Mucosa of stomach (tissue), 1 donor: ENCODE results near the gene OSR1.

ENCODE experiments used
- H3K27me3 ChIP-seq: one replicate; pipeline ENCODE4 v1.7.0; 2013; ENCODE audit warnings: mild to moderate bottlenecking, low read length; ENCODE audit not compliant: control insufficient read depth, insufficient read depth
- H3K36me3 ChIP-seq: one replicate; pipeline ENCODE4 v1.7.0; 2013; ENCODE audit warnings: low read length; ENCODE audit not compliant: control insufficient read depth, insufficient read depth
- H3K4me1 ChIP-seq: one replicate; pipeline ENCODE4 v1.7.0; 2013; ENCODE audit warnings: mild to moderate bottlenecking, low read length; ENCODE audit not compliant: control insufficient read depth, insufficient read depth
- H3K4me3 ChIP-seq: one replicate; pipeline ENCODE4 v1.7.0; 2013; ENCODE audit warnings: low read length
- H3K9ac ChIP-seq: one replicate; pipeline ENCODE4 v1.7.0; 2013; ENCODE audit warnings: mild to moderate bottlenecking, low read length, moderate library complexity
- H3K9me3 ChIP-seq: one replicate; pipeline ENCODE4 v1.7.0; 2013; ENCODE audit warnings: mild to moderate bottlenecking, low read length, moderate library complexity; ENCODE audit not compliant: control insufficient read depth
- donor health status: Pancreatic carcinoma.

The OSR1 gene

DNA sequence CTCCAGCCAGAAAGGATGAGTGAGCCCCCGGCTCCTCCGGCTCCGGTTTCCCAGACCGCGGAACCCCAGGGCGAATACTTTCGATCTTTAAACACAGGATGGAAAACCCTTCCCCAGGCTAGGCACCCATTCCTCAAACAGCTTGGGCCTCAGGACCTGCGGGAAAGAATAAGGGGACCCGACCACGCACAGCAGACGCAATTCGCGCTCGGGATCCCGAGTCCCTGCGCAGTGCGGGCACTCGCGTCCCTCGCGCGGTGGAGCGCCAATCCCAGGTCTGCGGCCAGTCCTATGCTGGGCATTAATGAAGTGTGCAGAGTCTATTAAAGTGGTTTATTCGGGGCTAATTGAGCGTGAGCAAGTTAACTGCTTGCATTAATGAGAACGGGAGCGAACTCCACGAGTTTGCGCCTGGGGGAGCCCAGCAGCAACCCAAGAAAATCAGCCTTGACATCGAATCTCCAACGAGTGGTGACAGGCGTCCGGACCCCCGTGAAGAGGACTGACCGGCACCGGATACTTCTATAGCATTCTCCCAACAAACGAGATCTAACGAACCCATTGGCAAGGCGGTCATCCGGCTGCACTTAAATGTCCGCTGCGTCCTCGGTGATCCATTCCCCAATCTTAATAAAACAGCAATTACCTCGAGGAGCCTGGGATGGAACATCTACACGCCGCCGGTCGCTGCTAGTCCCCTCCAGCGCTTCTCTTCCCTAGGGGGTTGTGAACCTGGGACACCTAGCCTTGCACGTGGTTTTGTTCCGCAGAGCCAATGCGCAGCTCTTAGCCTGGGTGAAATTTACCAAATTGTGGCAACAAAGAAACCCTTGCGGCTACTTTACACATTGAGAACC lies 1.6 kb downstream of the OSR1 start:
- peaks cover 84% of the 10 kb centered on the region for H3K27me3 ChIP-seq
- H3K4me3 ChIP-seq = no peak overlapping the region
- no peaks in the 10 kb centered on the region for H3K9me3 ChIP-seq
- peaks cover 27% of the 10 kb centered on the region for H3K4me1 ChIP-seq
- no peaks in the 10 kb centered on the region for H3K36me3 ChIP-seq
- peak overlapping the region; percentile 37 for H3K9ac ChIP-seq

DNA sequence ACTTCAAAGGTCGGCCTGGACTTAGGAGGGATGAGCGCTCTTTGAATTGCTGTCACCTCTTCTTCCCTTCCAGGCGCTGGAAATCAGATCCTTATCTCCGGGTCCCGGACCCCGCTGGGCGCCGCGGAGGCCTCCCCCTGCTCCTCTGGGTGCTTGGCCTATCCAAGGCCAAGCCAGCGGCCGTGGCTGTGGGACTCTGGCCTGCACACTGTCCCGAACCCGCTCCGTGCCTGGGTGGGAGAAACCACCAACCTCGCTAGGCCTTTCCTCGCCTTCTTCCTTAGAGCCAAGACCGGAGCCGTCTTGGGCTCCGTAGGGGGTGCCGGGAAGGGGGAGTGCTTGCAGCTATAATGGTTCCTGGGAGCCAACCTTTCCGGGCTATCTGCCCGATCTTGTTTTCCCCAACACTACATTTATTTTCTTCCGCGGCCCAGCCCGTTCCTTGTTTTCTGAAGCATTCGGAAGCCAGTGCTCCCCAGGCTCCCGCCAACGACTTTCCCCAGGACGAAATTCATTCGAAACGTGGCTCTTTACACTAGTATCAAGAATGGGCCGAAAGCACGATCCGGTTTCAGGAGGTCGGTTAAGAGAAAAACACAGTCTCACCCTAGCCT lies 2.4 kb downstream of the OSR1 start:
- H3K9ac ChIP-seq = no peak overlapping the region
- no peak overlapping the region for H3K4me3 ChIP-seq
- H3K4me1 ChIP-seq = peaks cover 20% of the 10 kb centered on the region
- H3K36me3 ChIP-seq = no peaks in the 10 kb centered on the region
- H3K27me3 ChIP-seq = peaks cover 82% of the 10 kb centered on the region
- no peaks in the 10 kb centered on the region for H3K9me3 ChIP-seq

DNA sequence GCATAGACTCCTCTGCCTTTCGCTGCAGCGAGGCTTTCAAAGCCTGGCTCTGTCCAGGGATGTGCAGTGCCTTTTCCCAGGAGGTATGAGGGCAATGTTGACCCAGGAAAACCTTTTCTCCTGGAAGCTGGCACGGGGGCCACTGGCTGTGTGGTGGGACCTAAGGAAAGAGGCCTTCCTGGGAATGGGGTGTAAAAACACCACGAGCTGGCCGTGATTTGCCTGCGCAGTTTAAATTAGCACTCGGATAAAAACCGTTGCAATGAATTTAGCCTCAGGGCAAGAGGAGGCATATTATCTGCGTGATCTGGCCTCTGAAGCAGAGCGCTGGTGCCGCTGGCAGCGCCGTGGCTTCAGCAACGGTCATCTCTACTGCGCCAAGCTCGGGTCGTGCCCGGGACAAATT lies 3.0 kb downstream of the OSR1 start:
- Histone ChIP-seq H3K4me3 (no peak overlapping the region), H3K9ac (no peak overlapping the region), H3K27me3 (peaks cover 82% of the 10 kb centered on the region), H3K4me1 (peaks cover 17% of the 10 kb centered on the region), H3K9me3 (no peaks in the 10 kb centered on the region), H3K36me3 (no peaks in the 10 kb centered on the region)

DNA sequence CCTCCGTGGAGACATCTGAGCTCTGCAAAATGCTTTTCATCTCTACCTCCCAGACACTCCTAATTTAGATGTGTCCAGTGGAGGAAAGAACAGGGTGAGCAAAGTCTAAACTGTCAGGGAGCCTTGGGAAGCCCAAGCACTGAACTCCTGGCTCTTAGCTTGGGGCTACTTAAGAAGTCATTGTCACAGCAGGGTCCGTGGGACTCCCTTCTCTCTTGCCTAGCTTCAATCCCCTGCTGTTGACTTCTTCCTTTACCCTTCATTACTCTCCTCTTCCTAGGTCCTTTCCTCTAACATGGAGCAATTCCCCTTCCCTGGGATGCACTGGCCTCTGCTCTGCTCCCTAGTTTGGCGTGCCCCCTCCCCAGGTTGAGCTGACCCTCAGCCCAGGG lies 3.4 kb downstream of the OSR1 start:
- H3K27me3 ChIP-seq = peaks cover 82% of the 10 kb centered on the region
- no peak overlapping the region for H3K4me3 ChIP-seq
- H3K36me3 ChIP-seq = no peaks in the 10 kb centered on the region
- no peaks in the 10 kb centered on the region for H3K9me3 ChIP-seq
- H3K9ac ChIP-seq = no peak overlapping the region
- H3K4me1 ChIP-seq = peaks cover 17% of the 10 kb centered on the region

DNA sequence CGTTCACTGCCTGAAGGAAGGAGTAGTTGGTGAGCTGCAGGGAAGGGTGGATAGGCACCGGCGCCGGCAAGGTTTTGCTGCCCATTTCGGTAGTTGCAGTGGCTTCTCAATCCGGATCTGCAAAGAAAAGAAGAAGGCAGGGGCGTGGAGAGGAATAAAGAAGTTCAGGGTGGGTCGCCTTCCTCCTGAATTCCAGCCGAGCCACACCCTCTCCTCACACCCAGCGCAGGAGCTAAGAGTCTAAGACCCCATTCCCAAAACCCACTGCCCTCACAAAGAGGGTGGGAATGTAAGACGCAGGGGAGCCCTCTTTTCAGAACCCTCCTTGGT lies 4.7 kb downstream of the OSR1 start:
- H3K9me3 ChIP-seq = no peaks in the 10 kb centered on the region
- H3K4me3 ChIP-seq = no peak overlapping the region
- H3K9ac ChIP-seq = no peak overlapping the region
- no peaks in the 10 kb centered on the region for H3K36me3 ChIP-seq
- peaks cover 18% of the 10 kb centered on the region for H3K4me1 ChIP-seq
- H3K27me3 ChIP-seq = peaks cover 73% of the 10 kb centered on the region

DNA sequence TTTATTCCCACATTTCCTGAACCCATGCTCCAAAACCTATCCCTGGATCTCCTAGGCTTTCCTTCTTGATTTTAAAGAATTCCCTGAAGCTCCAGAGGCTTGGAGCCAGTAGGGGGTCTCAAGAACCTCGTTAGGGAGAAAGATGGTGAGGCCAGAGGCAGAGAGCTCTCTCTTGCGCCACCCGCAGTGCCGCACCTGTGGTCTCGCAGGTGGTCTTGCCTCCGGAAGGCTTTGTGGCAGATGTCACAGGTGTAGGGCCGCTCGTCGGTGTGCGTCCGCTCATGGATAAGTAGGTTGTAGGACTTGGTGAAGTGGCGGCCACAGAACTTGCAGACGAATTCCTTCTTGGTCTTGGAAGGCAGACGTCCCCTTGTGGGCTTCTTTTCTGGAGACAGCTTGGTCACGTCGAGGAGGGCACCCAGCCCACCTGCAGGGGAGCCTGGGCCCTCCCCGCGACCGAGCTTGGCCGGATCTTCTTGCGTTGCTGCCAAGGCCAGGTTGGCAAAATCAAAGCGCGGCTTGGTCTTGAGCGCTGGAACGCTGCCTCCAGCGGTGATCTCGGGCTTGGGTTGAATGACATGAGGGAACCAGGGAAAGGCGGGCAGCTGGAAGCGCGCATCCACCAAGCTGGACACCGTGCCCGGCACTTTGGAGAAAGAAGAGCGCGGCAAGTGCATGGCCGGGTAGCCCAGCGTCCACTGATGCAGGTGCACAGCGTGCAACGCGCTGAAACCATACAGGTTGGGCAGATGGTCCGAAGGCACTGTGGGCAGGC lies 5.3 kb downstream of the OSR1 start:
- Histone ChIP-seq H3K9ac (no peak overlapping the region), H3K27me3 (peaks cover 70% of the 10 kb centered on the region), H3K36me3 (no peaks in the 10 kb centered on the region), H3K4me1 (peaks cover 24% of the 10 kb centered on the region), H3K4me3 (no peak overlapping the region), H3K9me3 (no peaks in the 10 kb centered on the region)

DNA sequence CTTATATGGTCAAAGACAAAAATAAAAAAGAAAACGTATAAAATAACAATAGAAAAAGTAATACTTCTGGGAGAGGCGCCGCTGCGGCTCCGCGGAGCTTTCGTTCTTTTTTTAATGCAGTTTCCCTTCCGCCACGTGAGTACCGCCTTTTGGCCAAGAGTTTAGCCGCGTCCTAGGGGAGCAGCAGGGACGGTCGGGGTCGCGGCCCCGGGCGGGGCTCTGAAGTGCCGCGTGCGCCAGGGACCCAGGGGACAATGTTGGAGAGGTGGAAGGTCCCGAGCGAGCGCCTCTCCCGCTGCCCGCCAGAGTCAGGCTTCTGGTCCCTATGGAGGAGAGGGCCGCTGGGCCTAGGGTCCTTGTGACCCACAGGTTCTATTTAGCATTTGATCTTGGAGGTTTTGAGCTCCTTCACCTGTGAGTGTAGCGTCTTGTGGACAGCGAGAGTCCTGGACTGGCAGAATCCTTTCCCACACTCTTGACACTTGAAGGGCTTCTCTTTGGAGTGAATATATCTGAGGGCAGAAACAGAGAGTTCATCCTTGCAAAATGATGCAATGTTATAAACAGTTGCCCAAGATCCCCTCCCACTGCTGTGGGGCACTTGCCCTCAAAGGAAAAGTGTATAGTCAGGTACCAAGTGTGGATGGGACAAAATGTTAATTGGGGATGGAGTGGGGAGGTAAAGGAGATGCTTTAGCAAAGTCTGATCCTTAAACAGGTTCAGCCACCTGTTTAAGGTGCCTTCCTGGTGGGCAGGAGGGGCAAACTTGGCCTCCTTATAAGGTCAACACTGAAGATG lies 6.3 kb downstream of the OSR1 start:
- no peaks in the 10 kb centered on the region for H3K36me3 ChIP-seq
- peaks cover 19% of the 10 kb centered on the region for H3K4me1 ChIP-seq
- no peaks in the 10 kb centered on the region for H3K9me3 ChIP-seq
- H3K4me3 ChIP-seq = no peak overlapping the region
- peaks cover 60% of the 10 kb centered on the region for H3K27me3 ChIP-seq
- no peak overlapping the region for H3K9ac ChIP-seq

DNA sequence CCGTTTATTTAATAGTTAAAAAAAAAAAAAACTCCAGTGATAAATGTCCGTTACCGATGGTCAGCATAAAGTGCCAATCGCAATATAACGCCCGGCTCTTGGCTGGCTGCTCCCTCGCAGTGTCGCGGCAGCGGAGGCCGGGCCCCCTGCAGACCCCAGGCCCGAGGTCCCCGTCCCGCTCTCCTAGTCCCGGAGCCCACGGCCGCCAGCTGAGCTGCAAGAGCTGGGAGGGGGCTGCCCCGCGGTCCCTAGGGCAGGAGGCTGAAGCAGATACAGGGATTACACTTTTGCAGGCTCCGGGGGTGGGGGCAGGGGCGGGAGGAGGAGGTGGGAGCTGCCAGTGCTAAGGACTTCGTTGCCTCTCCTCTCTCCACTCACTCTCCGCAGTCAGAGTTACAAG lies 6.9 kb downstream of the OSR1 start:
- H3K36me3 ChIP-seq = no peaks in the 10 kb centered on the region
- no peak overlapping the region for H3K4me3 ChIP-seq
- H3K4me1 ChIP-seq = peaks cover 16% of the 10 kb centered on the region
- no peaks in the 10 kb centered on the region for H3K9me3 ChIP-seq
- H3K9ac ChIP-seq = no peak overlapping the region
- peaks cover 54% of the 10 kb centered on the region for H3K27me3 ChIP-seq

DNA sequence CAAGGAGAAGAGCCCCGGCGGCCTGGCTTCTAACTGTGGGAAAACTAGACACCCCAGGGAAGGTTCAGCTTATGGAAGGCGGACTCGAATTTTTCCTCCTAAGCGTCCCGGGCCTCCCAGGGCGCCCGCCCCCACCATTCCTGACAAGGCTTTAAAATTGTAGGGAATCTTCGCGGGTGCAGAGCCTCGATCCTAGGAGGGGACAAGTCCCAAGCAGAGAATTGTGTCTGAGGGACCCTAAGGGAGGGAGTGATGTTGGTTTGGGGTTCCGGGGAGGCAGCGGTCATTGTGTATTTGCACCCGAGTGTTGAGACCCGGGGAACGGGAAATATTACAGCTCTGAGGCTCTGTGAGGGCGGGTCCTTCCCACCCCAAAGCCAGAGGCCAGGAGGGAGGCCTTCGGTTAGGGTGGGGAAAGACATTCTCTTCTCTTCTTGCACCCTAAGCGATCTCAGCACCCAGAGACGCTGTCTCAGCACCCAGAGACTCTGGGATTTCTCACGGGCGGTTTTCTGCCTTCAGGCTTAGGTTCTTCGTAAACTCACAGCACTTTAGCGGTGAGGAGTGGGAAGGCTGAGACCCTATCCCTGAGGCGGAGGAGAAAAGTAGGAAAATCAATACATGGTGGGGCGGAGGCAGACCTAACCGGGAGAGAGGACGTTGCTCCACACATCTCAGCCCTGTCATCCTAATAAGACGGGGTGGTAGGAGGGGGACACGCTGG lies 7.6 kb downstream of the OSR1 start:
- peaks cover 14% of the 10 kb centered on the region for H3K4me1 ChIP-seq
- no peaks in the 10 kb centered on the region for H3K36me3 ChIP-seq
- H3K4me3 ChIP-seq = no peak overlapping the region
- H3K9me3 ChIP-seq = no peaks in the 10 kb centered on the region
- peaks cover 47% of the 10 kb centered on the region for H3K27me3 ChIP-seq
- H3K9ac ChIP-seq = no peak overlapping the region

DNA sequence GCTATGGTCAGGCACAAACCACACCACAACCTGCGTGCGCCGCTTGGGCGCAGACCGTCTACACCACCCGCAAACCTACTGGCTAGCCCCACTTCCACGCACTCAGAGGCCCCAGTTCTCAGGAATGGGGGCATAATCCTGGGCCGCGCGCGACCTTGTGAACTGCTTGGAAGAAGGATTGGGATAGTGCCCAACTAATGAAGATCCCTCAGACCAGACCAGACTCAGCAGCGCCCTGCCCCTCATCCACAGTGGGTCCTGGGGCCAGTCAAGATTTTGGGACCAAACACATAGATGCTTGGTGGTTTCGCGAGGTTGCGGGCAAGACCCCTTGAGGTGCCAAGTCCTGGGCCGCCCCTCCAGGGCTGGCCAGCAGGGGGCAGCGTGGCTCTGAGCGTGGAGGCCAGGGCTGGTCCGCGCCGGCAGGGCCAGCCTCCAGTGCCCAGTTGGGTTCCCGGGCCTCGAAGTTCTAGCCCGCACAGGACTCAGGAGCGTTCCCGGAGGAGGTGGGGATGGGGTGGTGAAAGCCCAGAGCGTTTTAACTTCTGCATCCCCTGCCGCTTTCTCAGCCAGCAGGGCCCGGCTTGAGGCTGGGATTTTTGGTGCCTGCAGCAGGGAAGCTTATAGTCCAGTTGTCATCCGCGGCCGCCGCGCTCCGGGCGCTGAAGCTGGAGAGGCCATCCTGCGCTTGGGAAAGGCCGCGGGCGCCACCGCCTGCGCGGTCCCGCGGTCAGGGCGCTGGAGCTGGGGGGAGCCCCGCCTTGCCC lies 8.3 kb downstream of the OSR1 start:
- Histone ChIP-seq H3K9me3 (no peaks in the 10 kb centered on the region), H3K9ac (no peak overlapping the region), H3K27me3 (peaks cover 40% of the 10 kb centered on the region), H3K4me1 (peaks cover 14% of the 10 kb centered on the region), H3K36me3 (no peaks in the 10 kb centered on the region), H3K4me3 (no peak overlapping the region)

DNA sequence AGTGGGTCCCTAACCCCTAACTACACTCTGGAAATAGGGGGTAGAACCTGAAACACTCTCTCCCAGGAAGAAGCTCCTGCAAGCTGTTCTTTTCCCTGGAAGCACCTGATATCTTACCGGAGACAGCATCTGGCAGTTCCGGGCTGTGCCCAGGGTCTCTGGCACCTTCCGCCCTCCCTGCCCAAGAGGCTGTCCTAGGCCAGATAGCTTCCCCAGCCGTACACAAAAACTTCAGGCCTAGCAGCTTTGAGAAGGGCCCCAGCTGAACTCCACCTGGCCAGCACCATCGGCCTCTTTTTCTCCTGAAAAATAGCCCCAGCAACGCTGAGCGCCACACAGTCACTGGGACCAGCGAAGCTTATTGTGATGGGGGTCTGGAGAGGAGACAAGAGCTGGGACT lies 9.7 kb downstream of the OSR1 start:
- Histone ChIP-seq H3K4me3 (no peak overlapping the region), H3K9ac (no peak overlapping the region), H3K4me1 (peaks cover 14% of the 10 kb centered on the region), H3K9me3 (no peaks in the 10 kb centered on the region), H3K27me3 (peaks cover 26% of the 10 kb centered on the region), H3K36me3 (no peaks in the 10 kb centered on the region)
